BJ (cell line): ENCODE measurements around the gene STK32B. TPM values are rescaled to one million over a fixed set of nuclear protein-coding genes. Genes with fewer than 3 reads are reported as not detected.

Experiments used
- CTCF ChIA-PET: fragments of 350-600 bp; formaldehyde crosslinking; extraction: SDS; loops from one replicate; lab custom pipeline; 2021; ENCODE audit warnings: antibody characterized with exemption, inconsistent platforms; lab: Yijun Ruan, JAX
- POLR2A ChIA-PET: fragments of 300-600 bp; sonication (Branson Sonifier 250); formaldehyde crosslinking; extraction: SDS; loops from one replicate; lab custom pipeline; 2021; ENCODE audit warnings: antibody characterized with exemption; lab: Charles Lee
- DNase-seq: peaks from one replicate; pipeline ENCODE4 v3.0.0-alpha.2; 2011; ENCODE audit warnings: low read depth
- H3K27me3 ChIP-seq: 2 replicates; pipeline ENCODE4 v1.6.0; 2011; ENCODE audit warnings: low read length; ENCODE audit not compliant: control insufficient read depth, insufficient read depth
- H3K36me3 ChIP-seq: 2 replicates; pipeline ENCODE4 v1.5.1; 2011; ENCODE audit warnings: low read length; ENCODE audit not compliant: control insufficient read depth, insufficient read depth
- H3K4me3 ChIP-seq: 2 replicates; pipeline ENCODE4 v1.5.1; 2011; ENCODE audit warnings: low read depth, mild to moderate bottlenecking, control low read depth, low read length
- polyA plus RNA-seq: library from polyadenylated mRNA; depleted of rRNA; stranded (reverse); fragments of >200 nt; gene quantifications from 2 replicates; pipeline ENCODE4 v1.2.3, GENCODE V29; 2011
- TF ChIP-seq, protein P1 (sequence below): IDR thresholded peaks from 2 replicates; pipeline ENCODE4 v1.5.1; 2011; ENCODE audit warnings: low read depth, mild to moderate bottlenecking, control low read depth, inconsistent platforms, low read length, moderate library complexity; ENCODE audit not compliant: insufficient read depth

Gene STK32B
- polyA plus RNA-seq, 1 experiment, result 11.2 TPM

DNA sequence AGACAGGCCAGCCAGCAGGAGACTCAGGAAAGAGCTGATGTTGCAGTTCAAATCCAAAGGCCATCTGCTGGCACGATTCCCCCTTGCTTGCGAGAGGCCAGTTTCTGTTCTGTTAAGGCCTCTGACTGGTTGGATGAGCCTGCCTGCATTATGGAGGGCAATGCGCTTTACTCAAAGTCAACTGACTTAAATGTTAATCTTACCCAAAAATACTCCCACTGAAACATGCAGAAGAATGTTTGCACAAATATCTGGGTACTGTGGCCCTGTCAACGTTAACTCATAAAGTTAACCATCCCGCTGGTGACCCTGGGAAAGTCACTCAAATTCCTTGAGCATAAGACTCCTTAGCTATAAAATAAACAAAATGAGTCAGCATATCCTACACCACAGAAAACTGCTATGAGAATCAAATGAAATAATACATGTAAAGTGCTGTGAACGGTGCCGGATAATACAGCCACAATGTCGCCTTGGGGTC lies 330.7 kb downstream of the STK32B start:
- Histone ChIP-seq H3K27me3 (no peaks in the 10 kb centered on the region), H3K36me3 (no peaks in the 10 kb centered on the region), H3K4me3 (no peak overlapping the region)
- TF ChIP-seq, protein P1, sequence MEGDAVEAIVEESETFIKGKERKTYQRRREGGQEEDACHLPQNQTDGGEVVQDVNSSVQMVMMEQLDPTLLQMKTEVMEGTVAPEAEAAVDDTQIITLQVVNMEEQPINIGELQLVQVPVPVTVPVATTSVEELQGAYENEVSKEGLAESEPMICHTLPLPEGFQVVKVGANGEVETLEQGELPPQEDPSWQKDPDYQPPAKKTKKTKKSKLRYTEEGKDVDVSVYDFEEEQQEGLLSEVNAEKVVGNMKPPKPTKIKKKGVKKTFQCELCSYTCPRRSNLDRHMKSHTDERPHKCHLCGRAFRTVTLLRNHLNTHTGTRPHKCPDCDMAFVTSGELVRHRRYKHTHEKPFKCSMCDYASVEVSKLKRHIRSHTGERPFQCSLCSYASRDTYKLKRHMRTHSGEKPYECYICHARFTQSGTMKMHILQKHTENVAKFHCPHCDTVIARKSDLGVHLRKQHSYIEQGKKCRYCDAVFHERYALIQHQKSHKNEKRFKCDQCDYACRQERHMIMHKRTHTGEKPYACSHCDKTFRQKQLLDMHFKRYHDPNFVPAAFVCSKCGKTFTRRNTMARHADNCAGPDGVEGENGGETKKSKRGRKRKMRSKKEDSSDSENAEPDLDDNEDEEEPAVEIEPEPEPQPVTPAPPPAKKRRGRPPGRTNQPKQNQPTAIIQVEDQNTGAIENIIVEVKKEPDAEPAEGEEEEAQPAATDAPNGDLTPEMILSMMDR, result no peak
- ChIA-PET CTCF (interaction anchor here (1.9 kb wide), 1 partner anchor 331 kb away, joined by 6 read pairs; the partner anchor contains the start of gene STK32B), POLR2A (no interaction called here)
- DNase-seq, result peak; percentile 66

DNA sequence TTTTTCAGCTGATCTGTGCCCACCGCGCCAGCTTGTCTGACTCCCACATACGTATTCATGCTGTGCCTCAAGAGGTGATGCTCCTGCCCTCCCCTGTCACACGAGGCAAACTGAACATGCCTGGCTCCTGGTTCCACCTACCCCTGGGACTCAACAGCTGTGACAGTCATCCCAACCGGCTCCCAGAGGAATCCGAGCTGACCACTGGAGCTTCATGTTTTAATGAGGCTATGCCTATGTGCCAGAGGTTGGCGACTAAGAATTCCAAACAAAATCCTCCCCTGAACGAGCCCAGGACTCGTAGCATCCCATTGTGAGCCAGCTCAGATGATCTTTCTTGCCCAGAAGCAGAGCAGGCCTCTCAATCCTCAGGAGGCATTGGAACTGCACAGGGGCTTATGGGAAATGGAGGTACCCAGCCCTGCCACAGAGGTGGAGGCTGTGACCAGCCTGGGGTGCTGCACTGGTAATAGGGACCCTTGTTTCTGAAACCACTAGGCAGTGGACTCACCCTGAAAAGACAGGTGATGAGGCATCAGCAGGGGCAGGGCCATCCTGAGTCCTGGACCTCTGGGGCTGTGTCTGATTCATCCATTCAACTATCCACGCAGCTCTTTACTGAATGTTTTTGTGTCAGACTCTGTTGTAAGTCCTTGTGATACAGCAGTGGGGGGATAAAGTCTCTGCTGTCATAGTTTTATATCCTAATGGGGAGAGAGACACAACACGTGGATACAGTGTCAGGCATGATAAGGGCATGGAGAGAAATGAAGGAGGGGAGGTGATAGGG lies 332.1 kb downstream of the STK32B start:
- H3K4me3 ChIP-seq, result no peak overlapping the region
- H3K27me3 ChIP-seq, result no peaks in the 10 kb centered on the region
- DNase-seq, result no peak
- POLR2A ChIA-PET, result no interaction called here
- no peaks in the 10 kb centered on the region for H3K36me3 ChIP-seq
- TF ChIP-seq, protein P1, result no peak
- CTCF ChIA-PET, result interaction anchor here (0.9 to 1.4 kb wide), 3 partner anchors 16 to 333 kb away, joined by 3 to 6 read pairs (median 3); no protein-coding TSS in a partner anchor

DNA sequence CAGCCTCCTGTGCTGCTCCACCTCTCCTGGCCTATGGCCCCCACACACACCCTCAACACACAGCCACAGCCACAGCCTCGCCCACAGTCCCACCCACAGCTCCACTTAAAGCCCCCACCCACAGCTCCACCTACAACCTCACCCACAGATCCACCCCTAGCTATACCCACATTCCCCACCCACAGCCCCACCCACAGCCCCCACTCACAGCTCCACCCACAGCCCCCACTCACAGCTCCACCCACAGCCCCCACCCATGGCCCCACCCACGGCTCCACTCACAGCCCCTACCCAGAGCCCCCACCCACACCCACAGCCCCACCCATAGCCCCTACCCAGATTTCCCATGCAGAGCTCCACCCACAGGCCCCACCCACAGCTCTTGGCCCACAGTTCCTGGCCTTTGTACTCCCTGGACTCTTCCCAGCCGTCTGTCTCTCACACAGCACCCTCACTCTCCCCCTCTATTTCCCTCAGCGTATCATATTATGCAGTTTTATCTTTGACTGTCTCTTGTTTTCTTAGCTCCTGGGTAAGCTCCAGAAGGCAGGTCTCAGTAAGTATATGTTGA lies 334.5 kb downstream of the STK32B start:
- Histone ChIP-seq H3K27me3 (no peaks in the 10 kb centered on the region), H3K36me3 (no peaks in the 10 kb centered on the region), H3K4me3 (no peak overlapping the region)
- no peak for DNase-seq
- TF ChIP-seq, protein P1, result no peak
- CTCF ChIA-PET, result interaction anchor here (3.0 kb wide), 1 partner anchor 15 kb away, joined by 9 read pairs; no protein-coding TSS in a partner anchor
- POLR2A ChIA-PET, result no interaction called here

DNA sequence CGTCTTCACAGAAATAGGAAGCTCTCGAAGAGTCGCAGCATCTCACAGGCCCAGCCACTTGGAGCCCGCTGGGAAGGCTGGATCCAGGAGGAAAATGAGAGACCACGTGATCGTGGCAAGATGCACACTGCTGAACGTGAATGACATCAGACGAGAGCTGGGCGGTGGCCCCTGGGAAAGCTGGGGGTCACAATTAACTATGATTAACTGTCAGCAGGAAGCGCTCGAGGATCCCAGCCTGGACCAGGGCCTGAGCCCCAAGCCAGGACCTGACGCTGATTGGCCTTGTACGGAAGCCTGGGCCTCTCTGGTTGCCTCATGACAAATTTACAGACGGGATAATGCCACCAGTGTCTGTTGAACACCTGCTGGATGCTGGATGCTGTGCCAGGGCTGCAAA lies 335.6 kb downstream of the STK32B start:
- no peaks in the 10 kb centered on the region for H3K36me3 ChIP-seq
- TF ChIP-seq, protein P1, result no peak
- DNase-seq, result no peak
- CTCF ChIA-PET, result interaction anchor here (0.7 to 3.0 kb wide), 3 partner anchors 9 to 14 kb away, joined by 4 to 9 read pairs (median 5); no protein-coding TSS in a partner anchor
- POLR2A ChIA-PET, result no interaction called here
- H3K4me3 ChIP-seq, result no peak overlapping the region
- no peaks in the 10 kb centered on the region for H3K27me3 ChIP-seq

DNA sequence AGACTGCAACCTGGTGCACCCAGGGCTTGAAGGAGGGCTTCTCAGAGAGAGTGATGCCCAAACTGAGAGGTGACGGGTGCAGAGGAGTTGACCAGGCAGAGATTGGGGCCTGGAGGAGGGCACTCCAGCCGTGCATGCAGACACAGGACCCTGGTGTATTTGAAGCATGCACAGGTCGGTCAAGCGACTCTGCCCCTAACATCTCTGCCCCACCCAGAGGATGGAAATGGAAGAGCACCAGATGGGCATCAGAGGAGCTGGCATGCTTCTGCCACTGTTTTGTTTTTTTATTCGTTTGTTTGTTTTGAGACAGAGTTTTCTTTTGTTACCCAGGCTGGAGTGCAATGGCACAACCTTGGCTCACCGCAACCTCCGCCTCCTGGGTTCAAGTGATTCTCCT lies 336.2 kb downstream of the STK32B start:
- TF ChIP-seq, protein P1, result no peak
- no peak overlapping the region for H3K4me3 ChIP-seq
- CTCF ChIA-PET, result interaction anchor here (1.0 to 3.0 kb wide), 2 partner anchors 9 to 13 kb away, joined by 5 to 9 read pairs; no protein-coding TSS in a partner anchor

More for the DNA sequence above, 336.2 kb downstream of the STK32B start:
- Histone ChIP-seq H3K27me3 (no peaks in the 10 kb centered on the region), H3K36me3 (no peaks in the 10 kb centered on the region)
- DNase-seq, result no peak
- POLR2A ChIA-PET, result no interaction called here
